GM23338 (cell line): ENCODE results near the gene PKP2. TPM values are rescaled to one million over a fixed set of nuclear protein-coding genes. Genes with fewer than 3 reads are reported as not detected.
A peak's percentile ranks its signal among the peaks of the same experiment; 100 is the strongest.

Experiments used
- ATAC-seq: fragments of 200-7000 bp; cut with Tn5 transposase; 3 replicates; pipeline ENCODE4 v1.9.1; 2020
- DNase-seq: peaks from one replicate; pipeline ENCODE4 v3.0.0-alpha.2; 2015; ENCODE audit warnings: low spot score
- H2AFZ ChIP-seq: fragments of 200-600 bp; sonication (generic); 2 replicates; pipeline ENCODE4 v1.8.0; 2016; ENCODE audit warnings: antibody characterized with exemption, mild to moderate bottlenecking, moderate library complexity
- H3F3A ChIP-seq: fragments of 200-600 bp; sonication (generic); replicated peaks from 2 replicates; pipeline ENCODE4 v1.8.0; 2017; ENCODE audit warnings: antibody characterized with exemption, mixed run types, low read depth
- H3K27ac ChIP-seq: fragments of 200-600 bp; sonication (generic); 2 replicates; pipeline ENCODE4 v1.6.1; 2016; ENCODE audit warnings: low read depth
- H3K27me3 ChIP-seq: fragments of 200-600 bp; sonication (generic); 2 replicates; pipeline ENCODE4 v1.8.0; 2016; ENCODE audit warnings: mild to moderate bottlenecking, mixed run types, moderate library complexity; ENCODE audit not compliant: insufficient read depth
- H3K36me3 ChIP-seq: fragments of 200-600 bp; sonication (generic); 2 replicates; pipeline ENCODE4 v1.8.0; 2016; ENCODE audit warnings: mild to moderate bottlenecking; ENCODE audit not compliant: insufficient read depth
- H3K4me1 ChIP-seq: fragments of 200-600 bp; sonication (generic); 2 replicates; pipeline ENCODE4 v1.8.0; 2016; ENCODE audit warnings: mild to moderate bottlenecking, moderate library complexity; ENCODE audit not compliant: insufficient read depth
- H3K4me2 ChIP-seq: fragments of 200-600 bp; sonication (generic); 2 replicates; pipeline ENCODE4 v1.7.1; 2017; ENCODE audit warnings: mixed run types
- H3K4me3 ChIP-seq: fragments of 200-600 bp; sonication (generic); 2 replicates; pipeline ENCODE4 v1.6.1; 2016; ENCODE audit warnings: mixed run types
- H3K79me2 ChIP-seq: fragments of 200-600 bp; sonication (generic); replicated peaks from 2 replicates; pipeline ENCODE4 v1.8.0; 2017; ENCODE audit warnings: mild to moderate bottlenecking; ENCODE audit not compliant: insufficient read depth
- H3K9me2 ChIP-seq: fragments of 200-600 bp; sonication (generic); 2 replicates; pipeline ENCODE4 v1.8.0; 2017; ENCODE audit not compliant: insufficient read depth
- H4K20me1 ChIP-seq: fragments of 200-600 bp; sonication (generic); replicated peaks from 2 replicates; pipeline ENCODE4 v1.8.0; 2017; ENCODE audit warnings: mild to moderate bottlenecking; ENCODE audit not compliant: insufficient read depth
- H3K27ac Mint-ChIP-seq: 2 replicates; pipeline ENCODE4 v1.8.0; 2020; ENCODE audit warnings: inconsistent platforms, mild to moderate bottlenecking, moderate library complexity, mixed read lengths
- H3K27me3 Mint-ChIP-seq: 3 replicates; pipeline ENCODE4 v1.8.0; 2022; ENCODE audit warnings: low read depth, mild to moderate bottlenecking, moderate library complexity, mixed read lengths, inconsistent platforms; ENCODE audit not compliant: insufficient read depth, poor library complexity
- H3K36me3 Mint-ChIP-seq: 3 replicates; pipeline ENCODE4 v1.8.0; 2021; ENCODE audit warnings: low read depth, mild to moderate bottlenecking, inconsistent platforms, moderate library complexity, mixed read lengths
- H3K4me1 Mint-ChIP-seq: 3 replicates; pipeline ENCODE4 v1.8.0; 2020; ENCODE audit warnings: mild to moderate bottlenecking, inconsistent platforms, mixed read lengths
- H3K4me3 Mint-ChIP-seq: 3 replicates; pipeline ENCODE4 v1.8.0; 2021; ENCODE audit warnings: moderate library complexity, mild to moderate bottlenecking, inconsistent platforms, mixed read lengths
- H3K9me3 Mint-ChIP-seq: 3 replicates; pipeline ENCODE4 v1.8.0; 2020; ENCODE audit warnings: moderate library complexity, mild to moderate bottlenecking, inconsistent platforms, mixed read lengths
- CREB1 ChIP-seq: fragments of 250-450 bp; sonication (Bioruptor Pico); IDR thresholded peaks from 2 replicates; pipeline ENCODE4 v1.5.0; 2020; ENCODE audit warnings: low read depth, mild to moderate bottlenecking, moderate library complexity
- CTCF ChIP-seq, 2 experiments: fragments of 200-600 bp in 1 of 2; sonication (generic) in 1 of 2; conservative IDR thresholded peaks; 2 replicates each; pipeline versions ENCODE4 v1.5.1 to v1.6.1; 2016 to 2017; ENCODE audit warnings: antibody characterized with exemption in 2 of 2, low read depth in 2 of 2, mild to moderate bottlenecking in 2 of 2, moderate library complexity in 1 of 2
- EZH2 ChIP-seq: fragments of 200-600 bp; sonication (generic); IDR thresholded peaks from one replicate; pipeline ENCODE4 v1.8.0; 2017; ENCODE audit warnings: antibody characterized with exemption, mild to moderate bottlenecking, low read depth; ENCODE audit not compliant: unreplicated experiment
- JUNB ChIP-seq: IDR thresholded peaks from one replicate; pipeline ENCODE4 v1.6.1; 2016; ENCODE audit warnings: antibody characterized with exemption; ENCODE audit not compliant: unreplicated experiment
- POLR2AphosphoS5 ChIP-seq: IDR thresholded peaks from 2 replicates; pipeline ENCODE4 v1.6.1; 2016; ENCODE audit warnings: antibody characterized with exemption, low read depth
- REST ChIP-seq: IDR thresholded peaks from one replicate; pipeline ENCODE4 v1.6.1; 2018; ENCODE audit warnings: antibody characterized with exemption; ENCODE audit not compliant: unreplicated experiment
- ZNF114 ChIP-seq: fragments of 250-450 bp; sonication (Bioruptor Pico); IDR thresholded peaks from 2 replicates; pipeline ENCODE4 v1.5.0; 2020; ENCODE audit warnings: mild to moderate bottlenecking, moderate library complexity
- ZNF462 ChIP-seq: fragments of 250-450 bp; sonication (Bioruptor Pico); IDR thresholded peaks from 2 replicates; pipeline ENCODE4 v1.5.0; 2020; ENCODE audit warnings: mild to moderate bottlenecking, moderate library complexity
- polyA plus RNA-seq: library from polyadenylated mRNA; unstranded; fragments of >200 nt; fragmentation: Nextera tagmentation; extraction: Ambion mirVana; gene quantifications from 2 replicates; pipeline ENCODE4 v1.2.1, GENCODE V29; 2016
- total RNA-seq: library from RNA; depleted of rRNA; stranded (reverse); fragments of >200 nt; shearing (Covaris generic); gene quantifications from 2 replicates; pipeline ENCODE4 v1.2.3, GENCODE V29; 2014
- TF ChIP-seq, protein P1 (sequence below): IDR thresholded peaks from 2 replicates; pipeline ENCODE4 v1.6.1; 2016; ENCODE audit warnings: antibody characterized with exemption

PKP2 gene
- total and polyA plus RNA-seq, 2 experiments from 2014 or later = 24.6 to 47.6 TPM

- ATAC-seq (peak; percentile 31; the same call in 2 of the 3 replicates), DNase-seq (peak; percentile 40)
- TF ChIP-seq, protein P1, sequence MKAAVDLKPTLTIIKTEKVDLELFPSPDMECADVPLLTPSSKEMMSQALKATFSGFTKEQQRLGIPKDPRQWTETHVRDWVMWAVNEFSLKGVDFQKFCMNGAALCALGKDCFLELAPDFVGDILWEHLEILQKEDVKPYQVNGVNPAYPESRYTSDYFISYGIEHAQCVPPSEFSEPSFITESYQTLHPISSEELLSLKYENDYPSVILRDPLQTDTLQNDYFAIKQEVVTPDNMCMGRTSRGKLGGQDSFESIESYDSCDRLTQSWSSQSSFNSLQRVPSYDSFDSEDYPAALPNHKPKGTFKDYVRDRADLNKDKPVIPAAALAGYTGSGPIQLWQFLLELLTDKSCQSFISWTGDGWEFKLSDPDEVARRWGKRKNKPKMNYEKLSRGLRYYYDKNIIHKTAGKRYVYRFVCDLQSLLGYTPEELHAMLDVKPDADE = no peak
- TF ChIP-seq POLR2AphosphoS5 (no peak), ZNF114 (CRISPR knock-in tag) (no peak), EZH2 (no peak), REST (no peak), CREB1 (CRISPR knock-in tag) (no peak)
- Mint-ChIP-seq H3K9me3 (no peaks in the 10 kb centered on the region), H3K27me3 (peaks cover 2% of the 10 kb centered on the region), H3K27ac (peak overlapping the region; percentile 0; the same call in 1 of the 2 replicates), H3K4me3 (no peak overlapping the region), H3K4me1 (peaks cover 34% of the 10 kb centered on the region), H3K36me3 (no peaks in the 10 kb centered on the region)
- H3K27me3 ChIP-seq = no peaks in the 10 kb centered on the region
- no peaks in the 10 kb centered on the region for H4K20me1 ChIP-seq
- no peaks in the 10 kb centered on the region for H3K36me3 ChIP-seq
- H3K4me1 ChIP-seq = peaks cover 47% of the 10 kb centered on the region
- H3K4me3 ChIP-seq = no peak overlapping the region
- H3K9me2 ChIP-seq = no peaks in the 10 kb centered on the region
- H3K79me2 ChIP-seq = peaks cover 65% of the 10 kb centered on the region
- no peak overlapping the region for H2AFZ ChIP-seq
- no peaks in the 10 kb centered on the region for H3F3A ChIP-seq
- H3K27ac ChIP-seq = peak overlapping the region; percentile 55; the same call in 1 of the 2 replicates
- peak overlapping the region; percentile 16; the same call in 1 of the 2 replicates for H3K4me2 ChIP-seq
Observed at GRCh38 chr12:32884962-32885361, 11.6 kb downstream of the PKP2 start.

DNA sequence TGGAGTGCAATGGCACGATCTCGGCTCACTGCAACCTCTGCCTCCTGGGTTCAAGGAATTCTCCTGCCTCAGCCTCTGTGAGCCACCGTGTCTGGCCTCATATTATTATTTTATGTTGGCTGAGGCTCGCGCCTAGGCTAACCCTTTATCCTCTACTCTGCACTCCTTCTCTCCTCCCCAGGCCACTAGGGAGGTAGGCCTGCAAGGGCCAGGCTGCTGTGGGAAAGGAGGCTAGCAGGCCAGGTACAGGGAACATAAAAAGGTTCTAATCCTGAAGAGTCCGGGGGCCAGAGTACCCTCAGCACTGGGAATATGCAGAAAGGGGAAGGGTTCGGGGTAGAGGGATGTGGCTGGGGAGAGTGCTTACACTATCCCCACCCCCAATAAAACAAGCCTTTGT, 14.9 kb downstream of the PKP2 start:
- H3K4me3 Mint-ChIP-seq = no peak overlapping the region
- no peak overlapping the region for H3K4me3 ChIP-seq
- no peaks in the 10 kb centered on the region for H3K9me3 Mint-ChIP-seq
- H4K20me1 ChIP-seq = no peaks in the 10 kb centered on the region
- ATAC-seq = peak; percentile 19; the same call in 2 of the 3 replicates
- H3K36me3 ChIP-seq = no peaks in the 10 kb centered on the region
- H3K36me3 Mint-ChIP-seq = peaks cover 8% of the 10 kb centered on the region
- H3K4me1 ChIP-seq = peaks cover 41% of the 10 kb centered on the region
- H3K4me2 ChIP-seq = no peak overlapping the region
- H3K4me1 Mint-ChIP-seq = peaks cover 27% of the 10 kb centered on the region
- H3K27me3 Mint-ChIP-seq = no peaks in the 10 kb centered on the region
- no peaks in the 10 kb centered on the region for H3F3A ChIP-seq
- H3K79me2 ChIP-seq = peaks cover 34% of the 10 kb centered on the region
- no peaks in the 10 kb centered on the region for H3K9me2 ChIP-seq
- no peak overlapping the region for H2AFZ ChIP-seq
- H3K27ac ChIP-seq = no peak overlapping the region
- H3K27ac Mint-ChIP-seq = no peak overlapping the region
- no peak for DNase-seq
- no peaks in the 10 kb centered on the region for H3K27me3 ChIP-seq
- TF ChIP-seq CTCF (conservative IDR thresholded peaks at IDR 0.05; ENCODE audit: low read depth in 2 of 2) (no peak), ZNF462 (CRISPR knock-in tag) (no peak), JUNB (no peak), ZNF114 (CRISPR knock-in tag) (no peak)
